H9 (cell line): Measurements from ENCODE around the gene ELAVL1. TPM values are rescaled to one million over a fixed set of nuclear protein-coding genes. Genes with fewer than 3 reads are reported as not detected.

Experiments
- DNase-seq: peaks from one replicate; pipeline ENCODE4 v3.0.0-alpha.2; 2017
- H2AFZ ChIP-seq: one replicate; pipeline ENCODE4 v1.6.1; 2013; ENCODE audit warnings: mild to moderate bottlenecking, low read length, control low read depth, moderate library complexity
- H2AK5ac ChIP-seq: 2 replicates; pipeline ENCODE4 v1.6.1; 2013; ENCODE audit warnings: low read length, control low read depth, mixed read lengths; ENCODE audit not compliant: insufficient read length
- H2BK120ac ChIP-seq: one replicate; pipeline ENCODE4 v1.6.1; 2013; ENCODE audit warnings: low read depth, mild to moderate bottlenecking, low read length, control low read depth, inconsistent platforms; ENCODE audit not compliant: poor library complexity, severe bottlenecking
- H2BK12ac ChIP-seq: 2 replicates; pipeline ENCODE4 v1.6.1; 2013; ENCODE audit warnings: low read length, control low read depth, mixed read lengths, low read depth; ENCODE audit not compliant: insufficient read length
- H2BK15ac ChIP-seq: 2 replicates; pipeline ENCODE4 v1.6.1; 2013; ENCODE audit warnings: low read depth, low read length, control low read depth
- H2BK20ac ChIP-seq: one replicate; pipeline ENCODE4 v1.6.1; 2013; ENCODE audit warnings: low read depth, mild to moderate bottlenecking, low read length, control low read depth, inconsistent platforms; ENCODE audit not compliant: poor library complexity, severe bottlenecking
- H2BK5ac ChIP-seq: 2 replicates; pipeline ENCODE4 v1.6.1; 2013; ENCODE audit warnings: low read length, control low read depth, mixed read lengths; ENCODE audit not compliant: insufficient read length
- H3K14ac ChIP-seq: 2 replicates; pipeline ENCODE4 v1.6.1; 2013; ENCODE audit warnings: low read length, control low read depth; ENCODE audit not compliant: insufficient read depth
- H3K18ac ChIP-seq: 2 replicates; pipeline ENCODE4 v1.6.1; 2013; ENCODE audit warnings: low read depth, mild to moderate bottlenecking, mixed read lengths, low read length, control low read depth; ENCODE audit not compliant: insufficient read length
- H3K23ac ChIP-seq: 2 replicates; pipeline ENCODE4 v1.6.1; 2013; ENCODE audit warnings: low read length, control low read depth, mixed read lengths, low read depth; ENCODE audit not compliant: insufficient read length
- H3K23me2 ChIP-seq: 2 replicates; pipeline ENCODE4 v1.6.1; 2013; ENCODE audit warnings: low read depth, mild to moderate bottlenecking, mixed read lengths, low read length, control low read depth; ENCODE audit not compliant: insufficient read length, poor library complexity, severe bottlenecking
- H3K27ac ChIP-seq: 2 replicates; pipeline ENCODE4 v1.5.1; 2013; ENCODE audit warnings: low read length, control low read depth, mixed read lengths, low read depth; ENCODE audit not compliant: insufficient read length
- H3K27me3 ChIP-seq: 2 replicates; pipeline ENCODE4 v1.6.1; 2013; ENCODE audit warnings: low read length, control low read depth, inconsistent platforms; ENCODE audit not compliant: insufficient read depth
- H3K4ac ChIP-seq: 2 replicates; pipeline ENCODE4 v1.6.1; 2013; ENCODE audit warnings: low read depth, mild to moderate bottlenecking, control low read depth, inconsistent platforms, low read length, moderate library complexity
- H3K4me1 ChIP-seq: 2 replicates; pipeline ENCODE4 v1.6.1; 2013; ENCODE audit warnings: low read length, control low read depth, inconsistent platforms; ENCODE audit not compliant: insufficient read depth
- H3K4me2 ChIP-seq: 2 replicates; pipeline ENCODE4 v1.6.1; 2013; ENCODE audit warnings: low read length, control low read depth, mixed read lengths; ENCODE audit not compliant: insufficient read length, insufficient read depth
- H3K56ac ChIP-seq: 2 replicates; pipeline ENCODE4 v1.6.1; 2013; ENCODE audit warnings: low read depth, mild to moderate bottlenecking, mixed read lengths, low read length, control low read depth; ENCODE audit not compliant: insufficient read length
- H3K79me1 ChIP-seq: 2 replicates; pipeline ENCODE4 v1.6.1; 2013; ENCODE audit warnings: low read depth, mild to moderate bottlenecking, moderate library complexity, low read length, control low read depth, inconsistent platforms; ENCODE audit not compliant: insufficient read depth, poor library complexity, severe bottlenecking
- H3K79me2 ChIP-seq: 2 replicates; pipeline ENCODE4 v1.6.1; 2013; ENCODE audit warnings: low read length, control low read depth, inconsistent platforms; ENCODE audit not compliant: insufficient read depth
- H3K9ac ChIP-seq: 2 replicates; pipeline ENCODE4 v1.6.1; 2013; ENCODE audit warnings: low read length, control low read depth, mixed read lengths; ENCODE audit not compliant: insufficient read length; ENCODE audit errors: extremely low read depth
- H3K9me3 ChIP-seq: one replicate; pipeline ENCODE4 v1.6.1; 2013; ENCODE audit warnings: low read depth, low read length, inconsistent platforms; ENCODE audit not compliant: control insufficient read depth
- H3T11ph ChIP-seq: one replicate; pipeline ENCODE4 v1.6.1; 2013; ENCODE audit warnings: mild to moderate bottlenecking, low read length, control low read depth, inconsistent platforms
- H4K20me1 ChIP-seq: one replicate; pipeline ENCODE4 v1.6.1; 2013; ENCODE audit not compliant: control insufficient read depth, insufficient read length, insufficient read depth
- H4K5ac ChIP-seq: 2 replicates; pipeline ENCODE4 v1.6.1; 2013; ENCODE audit warnings: low read depth, mild to moderate bottlenecking, mixed read lengths, low read length, control low read depth; ENCODE audit not compliant: insufficient read length
- H4K8ac ChIP-seq: replicated peaks from 2 replicates; pipeline ENCODE4 v1.6.1; 2013; ENCODE audit warnings: low read length, control low read depth, mixed read lengths, low read depth; ENCODE audit not compliant: insufficient read length
- H4K91ac ChIP-seq: 2 replicates; pipeline ENCODE4 v1.6.1; 2013; ENCODE audit warnings: low read depth, mild to moderate bottlenecking, moderate library complexity, mixed read lengths, low read length, control low read depth; ENCODE audit not compliant: insufficient read length
- H3K27ac Mint-ChIP-seq, 3 experiments: 2 replicates in 2 of 3; 3 replicates in 1 of 3; pipeline ENCODE4 v1.8.0; 2020 to 2021; ENCODE audit warnings: mixed read lengths in 3 of 3, mild to moderate bottlenecking in 1 of 3, moderate library complexity in 1 of 3
- H3K27me3 Mint-ChIP-seq: 2 replicates; pipeline ENCODE4 v1.8.0; 2021; ENCODE audit warnings: low read depth, mild to moderate bottlenecking, moderate library complexity, mixed read lengths
- H3K36me3 Mint-ChIP-seq, 3 experiments: 2 replicates in 2 of 3; 3 replicates in 1 of 3; pipeline ENCODE4 v1.8.0; 2020 to 2021; ENCODE audit warnings: low read depth in 3 of 3, mixed read lengths in 3 of 3; ENCODE audit not compliant: insufficient read depth in 1 of 3
- H3K4me1 Mint-ChIP-seq, 2 experiments: 2 replicates each; pipeline ENCODE4 v1.8.0; 2020; ENCODE audit warnings: mixed read lengths in 2 of 2
- H3K4me3 Mint-ChIP-seq, 2 experiments: 2 replicates in 1 of 2; 3 replicates in 1 of 2; pipeline ENCODE4 v1.8.0; 2020 to 2021; ENCODE audit warnings: mild to moderate bottlenecking in 2 of 2, mixed read lengths in 2 of 2, moderate library complexity in 1 of 2
- H3K9me3 Mint-ChIP-seq, 2 experiments: 2 replicates in 1 of 2; 3 replicates in 1 of 2; pipeline ENCODE4 v1.8.0; 2020; ENCODE audit warnings: mild to moderate bottlenecking in 2 of 2, mixed read lengths in 2 of 2, moderate library complexity in 1 of 2
- CTCF ChIP-seq: fragments of 200-600 bp; sonication (generic); conservative IDR thresholded peaks from 3 replicates; pipeline ENCODE4 v1.8.0; 2021; ENCODE audit warnings: antibody characterized with exemption, mild to moderate bottlenecking
- WGBS: extraction: QIAGEN DNeasy Blood & Tissue Kit; methylation state at CpG from one replicate; pipeline ENCODE4 v1.1.7; 2013; ENCODE audit warnings: missing lambda C conversion rate, low lambda C conversion rate, mixed read lengths; ENCODE audit not compliant: insufficient read length; ENCODE audit errors: extremely low coverage; 5-methylcytosine and 5-hydroxymethylcytosine counted together
- total RNA-seq: library from RNA; stranded (reverse); gene quantifications from 2 replicates; pipeline ENCODE4 v1.2.1, GENCODE V29; 2021

The ELAVL1 gene
- total RNA-seq, 1 experiment from 2014 or later: 149 TPM

- Histone ChIP-seq H2BK120ac (no peak within 1 kb of the TSS), H2AFZ (no peak within 1 kb of the TSS), H3K14ac (peak within 1 kb of the TSS; percentile 62; the same call in 1 of the 2 replicates), H2BK12ac (no peak within 1 kb of the TSS), H3K56ac (no peak within 1 kb of the TSS), H3K27ac (no peak within 1 kb of the TSS), H4K91ac (no peak within 1 kb of the TSS), H3K27me3 (no peaks in the 10 kb centered on the region), H2BK20ac (no peak within 1 kb of the TSS), H3K23ac (no peak within 1 kb of the TSS), H3K9me3 (no peaks in the 10 kb centered on the region), H3K79me1 (no peaks in the 10 kb centered on the region), H2BK15ac (no peak within 1 kb of the TSS; the same call in 1 of the 2 replicates), H4K20me1 (no peaks in the 10 kb centered on the region), H3K4ac (no peak within 1 kb of the TSS), H3K4me2 (peak within 1 kb of the TSS; percentile 51), H3K4me1 (0 out of 2 replicates have a peak, but pooled peaks cover 4% of the 10 kb centered on the region), H3K9ac (no peak within 1 kb of the TSS), H2AK5ac (no peak within 1 kb of the TSS), H4K5ac (no peak within 1 kb of the TSS), H2BK5ac (no peak within 1 kb of the TSS), H3K23me2 (no peaks in the 10 kb centered on the region), H3T11ph (no peak within 1 kb of the TSS), H4K8ac (no peak within 1 kb of the TSS), H3K79me2 (no peaks in the 10 kb centered on the region), H3K18ac (no peak within 1 kb of the TSS)
- TF ChIP-seq CTCF: no peak; the same call in 1 of the 3 replicates
- peak; percentile 71 for DNase-seq
- Mint-ChIP-seq H3K4me1 (peaks cover 6 to 11% of the 10 kb centered on the region in 2 experiments), H3K9me3 (no peaks in the 10 kb centered on the region), H3K27me3 (no peaks in the 10 kb centered on the region), H3K36me3 (peaks cover 7 to 38% (median 19%) of the 10 kb centered on the region in 3 experiments; a peak in 6 of 7 replicates), H3K4me3 (peak within 1 kb of the TSS; percentile 78 to 91), H3K27ac (peak within 1 kb of the TSS in 1 of 3 experiments; percentile 94; a peak in 1 of 7 replicates)
- WGBS: no CpG with 5 or more reads among the region's 65 CpGs
Measured at GRCh38 chr19:7926021-7926726, 79.3 kb downstream of the ELAVL1 start, which contains the start of gene CTXN1. TSS of gene CTXN1 (minus strand) at chr19:7926135. CDS start at chr19:7925538, 597 bp downstream.
